GM19025 (cell line): ENCODE data around the gene MYBPH.

ENCODE experiments used
- ATAC-seq: cut with Tn5 transposase; IDR thresholded peaks from one replicate; pipeline ENCODE4 v1.9.1; 2021; ENCODE audit warnings: mild to moderate bottlenecking, low read depth, moderate library complexity; ENCODE audit not compliant: unreplicated experiment

The MYBPH gene

GRCh38 chr1:203180611-203181330, 5.1 kb upstream of the MYBPH start:
- ATAC-seq, result no peak

GRCh38 chr1:203179667-203180005, 4.0 kb upstream of the MYBPH start:
- no peak for ATAC-seq

- ATAC-seq, result no peak
These were observed 3.4 kb upstream of the MYBPH start for GRCh38 chr1:203178821-203179666.

- ATAC-seq, result no peak
These were observed 2.5 kb upstream of the MYBPH start for GRCh38 chr1:203178083-203178482.

GRCh38 chr1:203177470-203178039, 1.9 kb upstream of the MYBPH start:
- ATAC-seq, result no peak

- ATAC-seq, result no peak
These were observed 1.4 kb upstream of the MYBPH start for GRCh38 chr1:203177036-203177405.

GRCh38 chr1:203176273-203177035, 828 bp upstream of the MYBPH start:
- no peak for ATAC-seq

- ATAC-seq, result no peak
These were observed 208 bp upstream of the MYBPH start for GRCh38 chr1:203175827-203176241.

- no peak for ATAC-seq
These were observed 1.2 kb downstream of the MYBPH start for GRCh38 chr1:203174324-203174985.

GRCh38 chr1:203173566-203173965, 2.1 kb downstream of the MYBPH start:
- peak; percentile 93 for ATAC-seq

GRCh38 chr1:203173011-203173555, 2.5 kb downstream of the MYBPH start:
- no peak for ATAC-seq

GRCh38 chr1:203172184-203173010, 3.2 kb downstream of the MYBPH start:
- no peak for ATAC-seq

GRCh38 chr1:203171341-203172183, 4.1 kb downstream of the MYBPH start:
- no peak for ATAC-seq

GRCh38 chr1:203170625-203171330, 4.8 kb downstream of the MYBPH start:
- ATAC-seq, result no peak

GRCh38 chr1:203169770-203170520, 5.7 kb downstream of the MYBPH start:
- no peak for ATAC-seq

- no peak for ATAC-seq
These were observed 6.6 kb downstream of the MYBPH start for GRCh38 chr1:203168991-203169390.

- no peak for ATAC-seq
These were observed 7.3 kb downstream of the MYBPH start for GRCh38 chr1:203168256-203168786.
